ENCODE data around the gene RNU1-2.
"Not testable (repeated sequence)": the region's sequence is repeated elsewhere in the genome, so short reads cannot be mapped to it uniquely, and the experiment has no call there.

RNU1-2 gene

GRCh38 chr1:16927256-16927655, 31.5 kb downstream of the RNU1-2 start:
- DNase-seq = no peak

GRCh38 chr1:16927711-16928485, 32.1 kb downstream of the RNU1-2 start:
- DNase-seq = no peak

- DNase-seq = not testable (repeated sequence)
Measured at GRCh38 chr1:16929146-16930041, 33.6 kb downstream of the RNU1-2 start.

GRCh38 chr1:16931206-16931934, 35.6 kb downstream of the RNU1-2 start:
- not testable (repeated sequence) for DNase-seq

- DNase-seq = not testable (repeated sequence)
Measured at GRCh38 chr1:16933945-16934344, 38.2 kb downstream of the RNU1-2 start.

DNA sequence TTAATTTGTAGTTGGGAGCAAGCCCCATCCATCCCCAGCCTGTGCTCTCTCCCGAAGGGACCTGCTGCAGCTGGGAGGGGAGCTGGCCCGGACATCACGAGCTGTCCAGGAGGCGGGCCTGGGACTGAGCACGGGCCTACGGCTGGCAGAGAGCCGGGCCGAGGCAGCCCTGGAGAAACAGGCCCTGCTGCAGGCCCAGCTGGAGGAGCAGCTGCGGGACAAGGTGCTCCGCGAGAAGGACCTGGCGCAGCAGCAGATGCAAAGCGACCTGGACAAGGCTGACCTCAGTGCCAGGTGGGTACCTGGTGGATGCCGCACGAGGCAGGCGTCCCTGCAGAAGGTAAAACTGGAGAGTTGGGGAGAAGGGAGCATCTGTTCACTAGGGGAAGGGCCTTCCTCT, 40.8 kb downstream of the RNU1-2 start:
- DNase-seq = not testable (repeated sequence)

DNA sequence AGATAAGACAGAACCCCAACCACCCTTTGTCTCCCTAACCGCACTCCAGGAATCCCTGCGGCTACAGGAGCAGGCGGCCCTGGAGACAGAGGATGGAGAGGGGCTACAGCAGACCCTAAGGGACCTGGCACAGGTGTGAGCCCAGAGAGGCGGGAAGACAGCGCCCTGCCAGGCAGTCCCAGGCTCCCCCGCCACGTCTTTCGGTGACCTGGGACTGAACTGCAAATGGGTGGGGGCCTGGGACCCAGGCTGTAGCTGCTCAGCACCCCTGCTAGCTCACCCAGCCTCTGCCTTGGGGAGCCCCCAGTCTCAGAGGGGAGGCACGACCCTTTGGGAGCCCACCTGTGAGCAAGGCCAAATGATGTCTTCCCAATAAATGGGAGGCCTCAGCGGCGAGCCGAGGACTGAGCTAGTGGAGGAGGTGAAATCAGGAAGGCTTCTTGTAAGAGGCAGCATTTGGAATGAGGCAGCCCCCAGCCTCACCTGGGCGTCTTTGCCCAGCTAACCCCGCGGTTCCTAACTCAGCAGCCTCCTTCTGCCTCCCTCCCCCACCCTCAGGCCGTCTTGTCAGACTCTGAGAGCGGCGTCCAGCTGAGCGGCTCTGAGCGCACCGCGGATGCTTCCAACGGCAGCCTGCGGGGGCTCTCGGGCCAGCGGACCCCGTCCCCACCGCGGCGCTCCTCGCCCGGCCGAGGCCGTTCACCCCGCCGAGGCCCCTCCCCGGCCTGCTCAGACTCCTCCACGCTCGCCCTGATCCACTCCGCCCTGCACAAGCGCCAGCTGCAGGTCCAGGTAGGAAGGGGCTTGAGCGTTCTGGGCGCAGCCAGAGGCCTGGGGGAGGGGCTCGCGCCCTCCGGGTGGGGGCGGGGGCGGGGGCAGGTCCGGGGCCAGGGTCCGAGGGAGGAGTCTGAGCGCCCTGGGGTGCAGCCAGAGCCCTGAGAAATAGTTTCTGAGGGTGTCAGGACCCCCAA, 42.9 kb downstream of the RNU1-2 start:
- no peak for DNase-seq

DNA sequence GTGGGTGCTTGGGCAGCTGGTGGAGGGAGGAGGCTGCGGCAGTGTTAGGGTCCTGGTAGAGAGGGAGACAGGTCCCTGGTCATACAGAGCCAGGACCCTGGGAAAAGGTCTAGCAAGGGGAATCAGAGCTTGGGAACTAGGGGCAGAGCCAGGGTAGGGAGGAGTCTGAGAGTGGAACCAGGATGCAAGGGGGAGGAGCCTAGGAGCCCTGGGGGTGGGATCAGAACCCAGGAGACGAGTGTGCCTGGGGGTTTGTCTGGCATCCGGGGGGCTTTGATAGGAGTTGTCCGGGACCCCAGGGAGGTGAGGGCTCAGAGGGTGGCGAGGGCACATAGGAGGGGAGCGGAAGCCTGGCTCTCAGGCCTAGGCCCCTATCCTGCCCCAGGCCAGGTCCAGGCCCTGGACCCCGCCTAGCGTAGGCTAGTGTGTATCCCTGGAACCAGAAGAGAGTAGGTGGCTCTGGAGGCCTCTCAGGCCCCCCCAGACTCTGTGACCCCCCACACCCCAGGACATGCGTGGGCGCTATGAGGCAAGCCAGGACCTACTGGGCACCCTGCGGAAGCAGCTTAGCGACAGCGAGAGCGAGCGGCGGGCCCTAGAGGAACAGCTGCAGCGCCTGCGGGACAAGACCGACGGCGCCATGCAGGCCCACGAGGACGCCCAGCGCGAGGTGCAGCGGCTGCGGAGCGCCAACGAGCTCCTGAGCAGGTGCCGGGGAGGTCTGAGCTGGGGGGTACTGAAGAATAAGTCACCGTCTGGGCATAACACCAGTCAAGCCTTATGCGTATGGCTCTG, 43.8 kb downstream of the RNU1-2 start:
- not testable (repeated sequence) for DNase-seq

DNA sequence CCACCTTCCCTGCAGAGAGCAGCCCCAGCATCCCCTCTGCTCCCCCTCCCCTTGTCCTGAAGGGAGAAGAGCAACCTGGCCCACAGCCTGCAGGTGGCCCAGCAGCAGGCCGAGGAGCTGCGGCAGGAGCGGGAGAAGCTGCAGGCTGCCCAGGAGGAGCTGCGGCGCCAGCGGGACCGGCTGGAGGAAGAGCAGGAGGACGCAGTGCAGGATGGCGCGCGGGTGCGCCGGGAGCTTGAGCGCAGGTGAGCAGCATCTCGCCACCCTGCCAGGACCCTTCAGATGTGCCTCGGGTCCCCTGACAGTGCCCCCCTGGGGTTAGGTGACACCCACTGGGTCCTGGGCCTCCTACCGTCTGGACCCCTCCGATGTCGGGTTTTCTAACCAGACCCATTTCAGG, 48.3 kb downstream of the RNU1-2 start:
- no peak for DNase-seq

GRCh38 chr1:16945512-16945911, 49.7 kb downstream of the RNU1-2 start:
- DNase-seq = not testable (repeated sequence)
